HepG2 (cell line): ENCODE measurements around the gene FBXW2. TPM values are rescaled to one million over a fixed set of nuclear protein-coding genes. Genes with fewer than 3 reads are reported as not detected.

Experiments used
- ATAC-seq: fragments of 200-7000 bp; cut with Tn5 transposase; 3 replicates; pipeline ENCODE4 v1.9.1; 2020; ENCODE audit warnings: mild to moderate bottlenecking, moderate library complexity
- BruUV-seq: library from RNA; stranded (reverse); fragments of 400-500 nt; replicated peaks from 2 replicates; lab custom pipeline; 2021; lab: Mats Ljungman, UMichigan
- CTCF ChIA-PET: fragments of 300-600 bp; formaldehyde crosslinking; extraction: SDS; loops from one replicate; lab custom pipeline; 2021; ENCODE audit warnings: low total read pairs, inconsistent platforms, low intra/inter-chr PET ratio; lab: Yijun Ruan, JAX
- POLR2A ChIA-PET: fragments of 350-600 bp; sonication (Branson Sonifier 250); formaldehyde crosslinking; loops from one replicate; lab custom pipeline; 2020; ENCODE audit warnings: antibody characterized with exemption, inconsistent platforms; lab: Yijun Ruan, JAX
- DNase-seq: peaks from one replicate; pipeline ENCODE4 v3.0.0-alpha.2; 2015; ENCODE audit warnings: low spot score
- FAIRE-seq: peaks from 3 replicates; lab custom pipeline; 2011; peaks lifted over from hg19 to GRCh38; lab: Jason Lieb, UNC
- H2AFZ ChIP-seq: one replicate; pipeline ENCODE4 v1.6.1; 2011; ENCODE audit warnings: low read length, inconsistent platforms
- H3K27ac ChIP-seq: fragments of 300-600 bp; 3 replicates; pipeline ENCODE4 v1.8.0; 2011; ENCODE audit warnings: mixed run types, mild to moderate bottlenecking, mixed read lengths, low read length, inconsistent platforms; ENCODE audit not compliant: insufficient read depth; ENCODE audit errors: extremely low read length
- H3K27me3 ChIP-seq, 2 experiments: fragments of 200-600 bp in 1 of 2; 2 replicates in 1 of 2; 3 replicates in 1 of 2; pipeline versions ENCODE4 v1.6.0 to v1.8.0; 2011; ENCODE audit warnings: low read length in 2 of 2, mild to moderate bottlenecking in 2 of 2, moderate library complexity in 2 of 2, inconsistent platforms in 1 of 2; ENCODE audit not compliant: insufficient read depth in 2 of 2, control insufficient read depth in 1 of 2
- H3K36me3 ChIP-seq, 2 experiments: fragments of 200-600 bp in 1 of 2; replicated peaks in 1 of 2; 2 replicates in 1 of 2; 3 replicates in 1 of 2; pipeline versions ENCODE4 v1.5.1 to v1.8.0; 2011; ENCODE audit warnings: low read length in 2 of 2, inconsistent platforms in 1 of 2; ENCODE audit not compliant: insufficient read depth in 2 of 2, control insufficient read depth in 1 of 2
- H3K4me1 ChIP-seq: 2 replicates; pipeline ENCODE4 v1.5.1; 2012; ENCODE audit warnings: low read length, inconsistent platforms; ENCODE audit not compliant: insufficient read depth
- H3K4me2 ChIP-seq: 2 replicates; pipeline ENCODE4 v1.6.0; 2011; ENCODE audit warnings: low read depth, low read length, inconsistent platforms
- H3K4me3 ChIP-seq, 3 experiments: fragments of 200-600 bp in 1 of 3; sonication (generic), shearing (Covaris generic) in 1 of 3; replicated peaks in 1 of 3; 2 replicates each; pipeline ENCODE4 v1.5.1; 2011 to 2016; ENCODE audit warnings: low read length in 3 of 3, inconsistent platforms in 2 of 3, low read depth in 2 of 3, mild to moderate bottlenecking in 2 of 3, control low read depth in 1 of 3, mixed read lengths in 1 of 3; ENCODE audit not compliant: insufficient read depth in 1 of 3
- H3K79me2 ChIP-seq: one replicate; pipeline ENCODE4 v1.6.1; 2011; ENCODE audit warnings: low read length, inconsistent platforms; ENCODE audit not compliant: insufficient read depth
- H3K9ac ChIP-seq: 2 replicates; pipeline ENCODE4 v1.6.0; 2011; ENCODE audit warnings: mild to moderate bottlenecking, low read depth, low read length, inconsistent platforms; ENCODE audit not compliant: insufficient read depth
- H3K9me3 ChIP-seq: 2 replicates; pipeline ENCODE4 v1.5.1; 2012; ENCODE audit warnings: mild to moderate bottlenecking, low read length
- H4K20me1 ChIP-seq: 2 replicates; pipeline ENCODE4 v1.6.0; 2011; ENCODE audit warnings: inconsistent platforms, mild to moderate bottlenecking, low read length, moderate library complexity; ENCODE audit not compliant: insufficient read depth
- AKAP8 ChIP-seq: sonication (generic); formaldehyde crosslinking; IDR thresholded peaks from 2 replicates; pipeline ENCODE4 v1.5.1; 2020; ENCODE audit warnings: mild to moderate bottlenecking, missing genetic modification reagents
- ARNT ChIP-seq: fragments of 450-650 bp; IDR thresholded peaks from 2 replicates; pipeline ENCODE4 v1.6.1; 2017
- FOXK2 ChIP-seq: fragments of 450-650 bp; IDR thresholded peaks from 2 replicates; pipeline ENCODE4 v1.6.1; 2016
- HDAC1 ChIP-seq: sonication (generic); formaldehyde crosslinking; IDR thresholded peaks from 2 replicates; pipeline ENCODE4 v1.5.1; 2020; ENCODE audit warnings: mild to moderate bottlenecking, missing genetic modification reagents
- HHEX ChIP-seq: IDR thresholded peaks from 2 replicates; pipeline ENCODE4 v1.6.1; 2016; ENCODE audit warnings: control low read depth
- HNRNPLL ChIP-seq: fragments of 200-400 bp; formaldehyde crosslinking; IDR thresholded peaks from 2 replicates; pipeline ENCODE4 v1.6.1; 2017; ENCODE audit warnings: mild to moderate bottlenecking, low read depth, low read length; ENCODE audit not compliant: poor library complexity, severe bottlenecking
- KDM6A ChIP-seq: IDR thresholded peaks from 2 replicates; pipeline ENCODE4 v1.6.1; 2016; ENCODE audit warnings: low read depth
- MEIS1 ChIP-seq: sonication (generic); formaldehyde crosslinking; IDR thresholded peaks from 2 replicates; pipeline ENCODE4 v1.9.0; 2021; ENCODE audit warnings: mild to moderate bottlenecking, missing genetic modification reagents, moderate library complexity, borderline replicate concordance
- RBM39 ChIP-seq: fragments of 200-400 bp; formaldehyde crosslinking; IDR thresholded peaks from one replicate; pipeline ENCODE4 v1.6.1; 2018; ENCODE audit warnings: antibody characterized with exemption, mild to moderate bottlenecking, low read depth, low read length; ENCODE audit not compliant: poor library complexity, severe bottlenecking
- SAP130 ChIP-seq: IDR thresholded peaks from 2 replicates; pipeline ENCODE4 v1.6.1; 2016; ENCODE audit warnings: low read depth
- SRSF4 ChIP-seq: fragments of 200-400 bp; formaldehyde crosslinking; IDR thresholded peaks from one replicate; pipeline ENCODE4 v1.6.1; 2018; ENCODE audit warnings: mild to moderate bottlenecking, low read depth, low read length, moderate library complexity; ENCODE audit not compliant: poor library complexity, severe bottlenecking
- XRCC5 ChIP-seq: fragments of 200-400 bp; formaldehyde crosslinking; optimal IDR thresholded peaks from 2 replicates; pipeline ENCODE3; 2017; ENCODE audit warnings: mild to moderate bottlenecking, low read length
- YY1 ChIP-seq: IDR thresholded peaks from 2 replicates; pipeline ENCODE4 v1.6.1; 2011; ENCODE audit warnings: low read length, low read depth, moderate library complexity, mild to moderate bottlenecking; ENCODE audit not compliant: insufficient read depth, insufficient replicate concordance
- ZBTB49 ChIP-seq: sonication (generic); formaldehyde crosslinking; IDR thresholded peaks from 2 replicates; pipeline ENCODE4 v1.4.0; 2020; ENCODE audit warnings: missing genetic modification reagents, borderline replicate concordance
- ZFP62 ChIP-seq: sonication (generic); formaldehyde crosslinking; IDR thresholded peaks from 2 replicates; pipeline ENCODE4 v1.4.0; 2020; ENCODE audit warnings: missing genetic modification reagents
- ZMYM3 ChIP-seq: sonication (generic); formaldehyde crosslinking; IDR thresholded peaks from 2 replicates; pipeline ENCODE4 v1.5.1; 2020; ENCODE audit warnings: mild to moderate bottlenecking, missing genetic modification reagents
- ZNF317 ChIP-seq: sonication (generic); formaldehyde crosslinking; IDR thresholded peaks from 2 replicates; pipeline ENCODE4 v1.5.0; 2020; ENCODE audit warnings: mild to moderate bottlenecking, missing genetic modification reagents
- ZNF367 ChIP-seq: sonication (generic); formaldehyde crosslinking; IDR thresholded peaks from 2 replicates; pipeline ENCODE4 v1.4.0; 2020; ENCODE audit warnings: missing genetic modification reagents, borderline replicate concordance
- ZNF441 ChIP-seq: sonication (generic); formaldehyde crosslinking; IDR thresholded peaks from 2 replicates; pipeline ENCODE4 v1.7.0; 2021; ENCODE audit warnings: missing genetic modification reagents, borderline replicate concordance
- ZNF598 ChIP-seq: sonication (generic); formaldehyde crosslinking; IDR thresholded peaks from 2 replicates; pipeline ENCODE4 v1.5.1; 2020; ENCODE audit warnings: mild to moderate bottlenecking, missing genetic modification reagents, borderline replicate concordance
- ZNF737 ChIP-seq: sonication (generic); formaldehyde crosslinking; IDR thresholded peaks from 2 replicates; pipeline ENCODE4 v1.5.0; 2020; ENCODE audit warnings: missing genetic modification reagents, mild to moderate bottlenecking, borderline replicate concordance
- ZNF784 ChIP-seq: sonication (generic); formaldehyde crosslinking; IDR thresholded peaks from 2 replicates; pipeline ENCODE4 v1.5.1; 2020; ENCODE audit warnings: missing genetic modification reagents, mild to moderate bottlenecking, borderline replicate concordance
- ZNF816 ChIP-seq: sonication (generic); formaldehyde crosslinking; IDR thresholded peaks from 2 replicates; pipeline ENCODE4 v1.8.0; 2022; ENCODE audit warnings: missing genetic modification reagents, mild to moderate bottlenecking, borderline replicate concordance
- ZNF841 ChIP-seq: sonication (generic); formaldehyde crosslinking; IDR thresholded peaks from 2 replicates; pipeline ENCODE4 v1.8.1; 2023; ENCODE audit warnings: missing genetic modification reagents, borderline replicate concordance
- WGBS: methylation state at CpG from one replicate; pipeline ENCODE4 v1.1.6; 2017; ENCODE audit warnings: low lambda C conversion rate; 5-methylcytosine and 5-hydroxymethylcytosine counted together
- in situ Hi-C: cut with HindIII; loops from 2 replicates; pipeline ENCODE4 v1.10.0; 2017; ENCODE audit warnings: low pct_unique_long_range_greater_than_20kb; ENCODE audit not compliant: extremely low pct_ligation_motif_present
- intact Hi-C: fragments of 100-400 bp; cut with micrococcal nuclease; formaldehyde crosslinking; loops from one replicate; pipeline ENCODE4 v1.10.0; 2022; ENCODE audit not compliant: unreplicated experiment
- polyA plus RNA-seq, 8 experiments: library from polyadenylated mRNA; depleted of rRNA in 3 of 8; stranded (reverse) in 7 of 8; unstranded in 1 of 8; fragments of >200 nt; fragmentation: Illumina TruSeq in 4 of 8; extraction: Trizol in 4 of 8; gene quantifications; 2 replicates each; pipeline versions ENCODE4 v1.2.1 to v1.2.3, GENCODE V29; 2011 to 2016; ENCODE audit warnings: low read depth in 4 of 8, missing spikeins in 1 of 8, mixed read lengths in 1 of 8; ENCODE audit not compliant: insufficient read depth in 1 of 8
- total RNA-seq, 5 experiments: library from RNA; depleted of rRNA; stranded (reverse); fragments of >200 nt; fragmentation: Illumina TruSeq; extraction: Trizol; gene quantifications; 2 replicates each; pipeline ENCODE4 v1.2.3, GENCODE V29; 2016; ENCODE audit warnings: low read depth in 1 of 5

Gene FBXW2
- total and polyA plus RNA-seq, 2 of the 13 experiments (the other 11 are each of a cell fraction or from before 2014, with no cell fraction given), result 35.4 to 43.1 TPM

- TF ChIP-seq ZNF784 (CRISPR knock-in tag) (no peak), MEIS1 (CRISPR knock-in tag) (peak; percentile 31; the same call in 1 of the 2 replicates), XRCC5 (peak; percentile 79), HHEX (0 out of 2 replicates have a peak, but pooled peaks have one; percentile 8), ZMYM3 (CRISPR knock-in tag) (0 out of 2 replicates have a peak, but pooled peaks have one; percentile 27)
- TF ChIP-seq, all 625 proteins: peak for 38
These were observed 63.4 kb downstream of the FBXW2 start (continued) for GRCh38 chr9:120729791-120730241.

GRCh38 chr9:120726484-120726883, 66.7 kb downstream of the FBXW2 start:
- in situ Hi-C loops (no loop called here), intact Hi-C loops (no loop called here)
- no peak overlapping the region for H3K4me2 ChIP-seq
- H3K27me3 ChIP-seq, result no peaks in the 10 kb centered on the region
- POLR2A ChIA-PET, result no interaction called here
- BruUV-seq, result no TSS peak
- no peak overlapping the region for H3K4me3 ChIP-seq
- H3K9ac ChIP-seq, result no peak overlapping the region
- CTCF ChIA-PET, result interaction anchor here (0.5 kb wide), 1 partner anchor 101 kb away, joined by 4 read pairs; no protein-coding TSS in a partner anchor
- no peaks in the 10 kb centered on the region for H4K20me1 ChIP-seq
- no peaks in the 10 kb centered on the region for H3K9me3 ChIP-seq
- H3K4me1 ChIP-seq, result peaks cover 28% of the 10 kb centered on the region
- WGBS, result 23% methylated on average over 2 of the region's 2 CpGs
- ATAC-seq (no peak), DNase-seq (no peak), FAIRE-seq (no peak)
- H3K27ac ChIP-seq, result no peak overlapping the region
- no peak overlapping the region for H2AFZ ChIP-seq
- no peaks in the 10 kb centered on the region for H3K79me2 ChIP-seq
- H3K36me3 ChIP-seq, result no peaks in the 10 kb centered on the region
- TF ChIP-seq RBM39 (no peak), ZNF737 (CRISPR knock-in tag) (no peak), KDM6A (CRISPR knock-in tag) (no peak), ZFP62 (no peak), SAP130 (CRISPR knock-in tag) (no peak), SRSF4 (no peak), HDAC1 (CRISPR knock-in tag) (no peak), ZBTB49 (CRISPR knock-in tag) (no peak), ZNF841 (CRISPR knock-in tag) (no peak), ZNF367 (CRISPR knock-in tag) (no peak), ZNF816 (no peak), ARNT (no peak), YY1 (no peak), ZNF441 (CRISPR knock-in tag) (no peak), HNRNPLL (no peak), FOXK2 (no peak), ZNF317 (no peak), AKAP8 (no peak), ZNF598 (CRISPR knock-in tag) (no peak)
